ENCODE results near the gene WDR91. TPM values are rescaled to one million over a fixed set of nuclear protein-coding genes. Genes with fewer than 3 reads are reported as not detected.
"Not testable (repeated sequence)": the region's sequence is repeated elsewhere in the genome, so short reads cannot be mapped to it uniquely, and the experiment has no call there.

The WDR91 gene
- total RNA-seq, 1 experiment from 2014 or later = 7.3 TPM

- TF ChIP-seq CTCF (IDR thresholded peaks at IDR 0.05; ENCODE audit: unreplicated experiment) = no peak
- intact Hi-C loops (cut with micrococcal nuclease) = no loop called here
- POLR2A ChIA-PET = no interaction called here
Measured at GRCh38 chr7:135236727-135237126, 25.4 kb upstream of the WDR91 start.

GRCh38 chr7:135235841-135236240 is 24.5 kb upstream of the WDR91 start:
- intact Hi-C loops (cut with micrococcal nuclease) = no loop called here
- no peaks in the 10 kb centered on the region for H3K9me3 Mint-ChIP-seq (ENCODE audit: unreplicated experiment)
- H3K4me1 Mint-ChIP-seq (ENCODE audit: insufficient read depth, unreplicated experiment) = no peaks in the 10 kb centered on the region
- CTCF ChIA-PET = no interaction called here
- no TSS peak for BruUV-seq (replicated peaks)
- DNase-seq (ENCODE audit: unreplicated experiment) = no peak
- TF ChIP-seq CTCF (IDR thresholded peaks at IDR 0.05; ENCODE audit: unreplicated experiment) = no peak
- POLR2A ChIA-PET = interaction anchor here (0.6 kb wide), 1 partner anchor 84 kb away, joined by 3 read pairs; no protein-coding TSS in a partner anchor
- H3K36me3 Mint-ChIP-seq (ENCODE audit: insufficient read depth, unreplicated experiment) = no peaks in the 10 kb centered on the region
- H3K27ac Mint-ChIP-seq (ENCODE audit: low read depth, unreplicated experiment) = no peak overlapping the region
- H3K27me3 Mint-ChIP-seq (ENCODE audit: insufficient read depth, unreplicated experiment) = no peaks in the 10 kb centered on the region
- H3K4me3 Mint-ChIP-seq (ENCODE audit: unreplicated experiment) = no peak overlapping the region

More at GRCh38 chr7:135236727-135237126, 25.4 kb upstream of the WDR91 start:
- no peaks in the 10 kb centered on the region for H3K4me1 Mint-ChIP-seq (ENCODE audit: insufficient read depth, unreplicated experiment)
- no peak overlapping the region for H3K4me3 Mint-ChIP-seq (ENCODE audit: unreplicated experiment)
- no TSS peak for BruUV-seq (replicated peaks)
- H3K36me3 Mint-ChIP-seq (ENCODE audit: insufficient read depth, unreplicated experiment) = no peaks in the 10 kb centered on the region
- no peaks in the 10 kb centered on the region for H3K9me3 Mint-ChIP-seq (ENCODE audit: unreplicated experiment)
- peaks cover 5% of the 10 kb centered on the region for H3K27me3 Mint-ChIP-seq (ENCODE audit: insufficient read depth, unreplicated experiment)
- no peak for DNase-seq (ENCODE audit: unreplicated experiment)
- no peak overlapping the region for H3K27ac Mint-ChIP-seq (ENCODE audit: low read depth, unreplicated experiment)
- CTCF ChIA-PET = interaction anchor here (0.6 to 0.9 kb wide), 5 partner anchors 18 to 805 kb away, joined by 3 to 4 read pairs (median 3); partner anchors contain the start of gene TMEM140

GRCh38 chr7:135234727-135235126 is 23.4 kb upstream of the WDR91 start:
- no peak for TF ChIP-seq CTCF (IDR thresholded peaks at IDR 0.05; ENCODE audit: unreplicated experiment)
- Mint-ChIP-seq H3K36me3 (ENCODE audit: insufficient read depth, unreplicated experiment) (no peaks in the 10 kb centered on the region), H3K9me3 (ENCODE audit: unreplicated experiment) (no peaks in the 10 kb centered on the region), H3K27ac (ENCODE audit: low read depth, unreplicated experiment) (no peak overlapping the region), H3K4me3 (ENCODE audit: unreplicated experiment) (no peak overlapping the region), H3K27me3 (ENCODE audit: insufficient read depth, unreplicated experiment) (no peaks in the 10 kb centered on the region), H3K4me1 (ENCODE audit: insufficient read depth, unreplicated experiment) (no peaks in the 10 kb centered on the region)
- no TSS peak for BruUV-seq (replicated peaks)
- intact Hi-C loops (cut with micrococcal nuclease) = no loop called here
- DNase-seq (ENCODE audit: unreplicated experiment) = no peak
- ChIA-PET CTCF (interaction anchor here (0.6 to 1.1 kb wide), 2 partner anchors 11 to 409 kb away, joined by 4 read pairs; no protein-coding TSS in a partner anchor), POLR2A (no interaction called here)

- H3K4me1 Mint-ChIP-seq (ENCODE audit: insufficient read depth, unreplicated experiment); H3K4me3 Mint-ChIP-seq (ENCODE audit: unreplicated experiment); POLR2A ChIA-PET; H3K9me3 Mint-ChIP-seq (ENCODE audit: unreplicated experiment); H3K27ac Mint-ChIP-seq (ENCODE audit: low read depth, unreplicated experiment); DNase-seq (ENCODE audit: unreplicated experiment); intact Hi-C loops (cut with micrococcal nuclease); H3K27me3 Mint-ChIP-seq (ENCODE audit: insufficient read depth, unreplicated experiment); H3K36me3 Mint-ChIP-seq (ENCODE audit: insufficient read depth, unreplicated experiment); BruUV-seq (replicated peaks): not testable (repeated sequence)
- CTCF ChIA-PET = interaction anchor here (1.1 kb wide), 1 partner anchor 11 kb away, joined by 4 read pairs; no protein-coding TSS in a partner anchor
Measured at GRCh38 chr7:135234095-135234494, 22.8 kb upstream of the WDR91 start.

GRCh38 chr7:135233570-135233969 is 22.2 kb upstream of the WDR91 start, which contains the start of gene STRA8:
Gene STRA8, plus strand, starts transcription at chr7:135233838. Its CDS starts 6,687 bp downstream, at chr7:135240525.
- ChIA-PET POLR2A (no interaction called here), CTCF (no interaction called here)
- DNase-seq (ENCODE audit: unreplicated experiment) = no peak
- Mint-ChIP-seq H3K4me1 (ENCODE audit: insufficient read depth, unreplicated experiment) (no peaks in the 10 kb centered on the region), H3K27ac (ENCODE audit: low read depth, unreplicated experiment) (no peak within 1 kb of the TSS), H3K4me3 (ENCODE audit: unreplicated experiment) (no peak within 1 kb of the TSS), H3K36me3 (ENCODE audit: insufficient read depth, unreplicated experiment) (no peaks in the 10 kb centered on the region), H3K27me3 (ENCODE audit: insufficient read depth, unreplicated experiment) (no peaks in the 10 kb centered on the region), H3K9me3 (ENCODE audit: unreplicated experiment) (no peaks in the 10 kb centered on the region)
- intact Hi-C loops (cut with micrococcal nuclease) = no loop called here
- BruUV-seq (replicated peaks) = no TSS peak
- TF ChIP-seq CTCF (IDR thresholded peaks at IDR 0.05; ENCODE audit: unreplicated experiment) = no peak

Measured in MCF 10A (cell line).